ENCODE results near the gene TXLNA.
"Not testable (repeated sequence)": the region's sequence is repeated elsewhere in the genome, so short reads cannot be mapped to it uniquely, and the experiment has no call there.

DNA sequence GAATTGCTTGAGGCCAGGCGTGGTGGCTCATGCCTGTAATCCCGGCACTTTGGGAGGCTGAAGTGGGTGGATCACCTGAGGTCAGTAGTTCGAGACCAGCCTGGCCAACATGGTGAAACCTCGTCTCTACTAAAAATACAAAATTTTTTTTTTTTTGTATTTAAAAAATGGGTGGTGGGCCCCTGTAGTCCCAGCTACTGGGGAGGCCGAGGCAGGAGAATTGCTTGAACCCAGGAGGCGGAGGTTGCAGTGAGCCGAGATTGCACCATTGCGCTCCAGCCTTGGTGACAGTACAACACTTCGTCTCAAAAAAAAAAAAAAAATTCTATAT lies 45.6 kb upstream of the TXLNA start:
- TF ChIP-seq, protein P1, sequence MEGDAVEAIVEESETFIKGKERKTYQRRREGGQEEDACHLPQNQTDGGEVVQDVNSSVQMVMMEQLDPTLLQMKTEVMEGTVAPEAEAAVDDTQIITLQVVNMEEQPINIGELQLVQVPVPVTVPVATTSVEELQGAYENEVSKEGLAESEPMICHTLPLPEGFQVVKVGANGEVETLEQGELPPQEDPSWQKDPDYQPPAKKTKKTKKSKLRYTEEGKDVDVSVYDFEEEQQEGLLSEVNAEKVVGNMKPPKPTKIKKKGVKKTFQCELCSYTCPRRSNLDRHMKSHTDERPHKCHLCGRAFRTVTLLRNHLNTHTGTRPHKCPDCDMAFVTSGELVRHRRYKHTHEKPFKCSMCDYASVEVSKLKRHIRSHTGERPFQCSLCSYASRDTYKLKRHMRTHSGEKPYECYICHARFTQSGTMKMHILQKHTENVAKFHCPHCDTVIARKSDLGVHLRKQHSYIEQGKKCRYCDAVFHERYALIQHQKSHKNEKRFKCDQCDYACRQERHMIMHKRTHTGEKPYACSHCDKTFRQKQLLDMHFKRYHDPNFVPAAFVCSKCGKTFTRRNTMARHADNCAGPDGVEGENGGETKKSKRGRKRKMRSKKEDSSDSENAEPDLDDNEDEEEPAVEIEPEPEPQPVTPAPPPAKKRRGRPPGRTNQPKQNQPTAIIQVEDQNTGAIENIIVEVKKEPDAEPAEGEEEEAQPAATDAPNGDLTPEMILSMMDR (conservative IDR thresholded peaks at IDR 0.05; ENCODE audit: low read length) = not testable (repeated sequence)
- TF ChIP-seq EZH2phosphoT487 (IDR thresholded peaks at IDR 0.05; ENCODE audit: borderline replicate concordance, low read depth, low read length) = not testable (repeated sequence)

All from OCI-LY7 (cell line).